CD14-positive monocyte (primary cell): Measurements from ENCODE around the gene DRAP1. TPM values are rescaled to one million over a fixed set of nuclear protein-coding genes. Genes with fewer than 3 reads are reported as not detected.

Experiments
- DNase-seq, 3 donors: peaks; one replicate each; pipeline ENCODE4 v3.0.0-alpha.2; 2011 to 2022
- H2AFZ ChIP-seq: 2 replicates; pipeline ENCODE4 v1.6.0; 2012; ENCODE audit warnings: mild to moderate bottlenecking, low read depth, low read length, inconsistent platforms; ENCODE audit not compliant: insufficient read depth, poor library complexity, severe bottlenecking
- H3K27ac ChIP-seq, 2 donors: 1 replicate in 1 of 2; 2 replicates in 1 of 2; pipeline ENCODE4 v1.5.1; 2012 to 2013; ENCODE audit warnings: low read length in 2 of 2, control low read depth in 1 of 2, inconsistent platforms in 1 of 2, low read depth in 1 of 2, mild to moderate bottlenecking in 1 of 2
- H3K27me3 ChIP-seq, 2 donors: one replicate each; pipeline versions ENCODE4 v1.6.0 to v1.6.1; 2011 to 2013; ENCODE audit warnings: low read length in 2 of 2; ENCODE audit not compliant: control insufficient read depth in 2 of 2, insufficient read depth in 2 of 2
- H3K36me3 ChIP-seq, 2 donors: replicated peaks in 1 of 2; 1 replicate in 1 of 2; 2 replicates in 1 of 2; pipeline versions ENCODE4 v1.5.1 to v1.6.1; 2012 to 2013; ENCODE audit warnings: low read length in 2 of 2, control low read depth in 1 of 2, inconsistent platforms in 1 of 2, mild to moderate bottlenecking in 1 of 2; ENCODE audit not compliant: insufficient read depth in 2 of 2, control insufficient read depth in 1 of 2
- H3K4me1 ChIP-seq, 2 donors: 1 replicate in 1 of 2; 2 replicates in 1 of 2; pipeline versions ENCODE4 v1.5.1 to v1.6.1; 2012 to 2013; ENCODE audit warnings: low read length in 2 of 2, control low read depth in 1 of 2, inconsistent platforms in 1 of 2, mild to moderate bottlenecking in 1 of 2, moderate library complexity in 1 of 2; ENCODE audit not compliant: insufficient read depth in 2 of 2, control insufficient read depth in 1 of 2
- H3K4me2 ChIP-seq: replicated peaks from 2 replicates; pipeline ENCODE3; 2012; ENCODE audit warnings: low read length, moderate library complexity, mild to moderate bottlenecking; ENCODE audit not compliant: poor library complexity, severe bottlenecking; ENCODE audit errors: extremely low read depth
- H3K4me3 ChIP-seq, 3 experiments: fragments of 200-600 bp in 1 of 3; sonication (generic) in 1 of 3; replicated peaks in 1 of 3; 1 replicate in 2 of 3; 2 replicates in 1 of 3; pipeline ENCODE4 v1.5.1; 2011 to 2013; ENCODE audit warnings: low read length in 3 of 3, mild to moderate bottlenecking in 3 of 3, control low read depth in 2 of 3, low read depth in 2 of 3, inconsistent platforms in 1 of 3, moderate library complexity in 1 of 3
- H3K79me2 ChIP-seq: 2 replicates; pipeline ENCODE4 v1.6.0; 2012; ENCODE audit warnings: mild to moderate bottlenecking, control low read depth, inconsistent platforms, low read length, moderate library complexity; ENCODE audit not compliant: insufficient read depth
- H3K9ac ChIP-seq: 2 replicates; pipeline ENCODE4 v1.6.0; 2017; ENCODE audit warnings: low read length, mild to moderate bottlenecking; ENCODE audit not compliant: insufficient read depth, poor library complexity, severe bottlenecking
- H3K9me3 ChIP-seq, 2 donors: replicated peaks in 1 of 2; 1 replicate in 1 of 2; 2 replicates in 1 of 2; pipeline versions ENCODE4 v1.5.1 to v1.6.1; 2012 to 2013; ENCODE audit warnings: low read length in 2 of 2, control low read depth in 1 of 2; ENCODE audit not compliant: control insufficient read depth in 1 of 2, insufficient read depth in 1 of 2
- H4K20me1 ChIP-seq: 2 replicates; pipeline ENCODE4 v1.6.0; 2012; ENCODE audit warnings: mild to moderate bottlenecking, low read length, control low read depth, moderate library complexity; ENCODE audit not compliant: insufficient read depth
- H3K27ac Mint-ChIP-seq, 7 donors: one replicate each; pipeline ENCODE4 v1.8.0; 2020; ENCODE audit warnings: mild to moderate bottlenecking in 7 of 7, mixed read lengths in 7 of 7, moderate library complexity in 6 of 7, inconsistent platforms in 2 of 7
- H3K27me3 Mint-ChIP-seq, 3 donors: one replicate each; pipeline ENCODE4 v1.8.0; 2021 to 2022; ENCODE audit warnings: low read depth in 3 of 3, mild to moderate bottlenecking in 3 of 3, mixed read lengths in 3 of 3, moderate library complexity in 3 of 3, inconsistent platforms in 1 of 3
- H3K36me3 Mint-ChIP-seq, 2 donors: one replicate each; pipeline ENCODE4 v1.8.0; 2020; ENCODE audit warnings: mixed read lengths in 2 of 2, inconsistent platforms in 1 of 2, mild to moderate bottlenecking in 1 of 2
- H3K4me1 Mint-ChIP-seq: one replicate; pipeline ENCODE4 v1.8.0; 2020; ENCODE audit warnings: mild to moderate bottlenecking, mixed read lengths
- H3K4me3 Mint-ChIP-seq, 2 donors: one replicate each; pipeline ENCODE4 v1.8.0; 2020; ENCODE audit warnings: mild to moderate bottlenecking in 2 of 2, mixed read lengths in 2 of 2, moderate library complexity in 1 of 2
- H3K9me3 Mint-ChIP-seq, 7 donors: one replicate each; pipeline ENCODE4 v1.8.0; 2020 to 2022; ENCODE audit warnings: mixed read lengths in 7 of 7, mild to moderate bottlenecking in 6 of 7, moderate library complexity in 6 of 7, inconsistent platforms in 2 of 7
- WGBS: methylation state at CpG from one replicate; pipeline ENCODE4 v1.1.5; 2013; ENCODE audit warnings: missing lambda C conversion rate; ENCODE audit not compliant: insufficient coverage; 5-methylcytosine and 5-hydroxymethylcytosine counted together
- intact Hi-C, 2 donors: fragments of 100-400 bp; cut with micrococcal nuclease; formaldehyde crosslinking; loops; one replicate each; pipeline versions ENCODE4 v1.15.0 to v1.15.1; 2023
- polyA plus RNA-seq, 3 donors: library from polyadenylated mRNA; depleted of rRNA in 1 of 3; unstranded in 2 of 3; stranded (reverse) in 1 of 3; fragments of 300-500 nt in 2 of 3; fragments of >200 nt in 1 of 3; fragmentation: Illumina TruSeq in 2 of 3; gene quantifications; 1 replicate in 2 of 3; 2 replicates in 1 of 3; pipeline ENCODE4 v1.2.3, GENCODE V29; 2012 to 2021
- TF ChIP-seq, protein P1 (sequence below): fragments of 200-600 bp; IDR thresholded peaks from one replicate; pipeline ENCODE4 v1.8.0; 2022; ENCODE audit warnings: antibody characterized with exemption, mild to moderate bottlenecking

DRAP1 gene
- polyA plus RNA-seq, 3 donors, result 68.3 to 97.2 (median 72.1) TPM

DNA sequence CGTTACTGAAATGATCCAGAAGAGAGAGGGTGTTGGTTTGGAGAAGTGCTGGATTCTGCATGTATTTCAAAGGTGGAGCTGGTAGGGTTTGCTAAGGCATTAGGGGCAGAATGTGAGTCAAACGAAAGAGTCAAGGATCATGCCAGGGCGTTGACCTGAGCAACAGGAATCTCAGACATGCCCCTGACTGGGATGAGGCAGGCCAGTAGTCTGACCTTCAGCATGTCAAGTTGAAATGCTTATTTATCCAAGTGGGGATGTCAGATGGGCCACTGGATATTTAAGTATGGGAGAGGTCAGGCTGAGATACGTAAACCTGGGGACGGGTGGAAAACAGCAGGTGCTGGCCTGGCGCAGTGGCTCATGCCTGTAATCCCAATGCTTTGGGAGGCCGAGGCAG lies 23.3 kb downstream of the DRAP1 start:
- no peak overlapping the region for H3K9ac ChIP-seq
- no peak overlapping the region for H3K4me3 ChIP-seq
- Mint-ChIP-seq H3K36me3 (no peaks in the 10 kb centered on the region), H3K27ac (peak overlapping the region in 5 of 7 donors; percentile 92 to 98 (median 96)), H3K27me3 (peaks cover 0 to 4% (median 2%) of the 10 kb centered on the region in 3 donors), H3K9me3 (peaks cover 0 to 4% (median 0%) of the 10 kb centered on the region in 7 donors), H3K4me3 (no peak overlapping the region), H3K4me1 (peaks cover 30% of the 10 kb centered on the region)
- H4K20me1 ChIP-seq, result no peaks in the 10 kb centered on the region
- no peak for DNase-seq
- TF ChIP-seq, protein P1, sequence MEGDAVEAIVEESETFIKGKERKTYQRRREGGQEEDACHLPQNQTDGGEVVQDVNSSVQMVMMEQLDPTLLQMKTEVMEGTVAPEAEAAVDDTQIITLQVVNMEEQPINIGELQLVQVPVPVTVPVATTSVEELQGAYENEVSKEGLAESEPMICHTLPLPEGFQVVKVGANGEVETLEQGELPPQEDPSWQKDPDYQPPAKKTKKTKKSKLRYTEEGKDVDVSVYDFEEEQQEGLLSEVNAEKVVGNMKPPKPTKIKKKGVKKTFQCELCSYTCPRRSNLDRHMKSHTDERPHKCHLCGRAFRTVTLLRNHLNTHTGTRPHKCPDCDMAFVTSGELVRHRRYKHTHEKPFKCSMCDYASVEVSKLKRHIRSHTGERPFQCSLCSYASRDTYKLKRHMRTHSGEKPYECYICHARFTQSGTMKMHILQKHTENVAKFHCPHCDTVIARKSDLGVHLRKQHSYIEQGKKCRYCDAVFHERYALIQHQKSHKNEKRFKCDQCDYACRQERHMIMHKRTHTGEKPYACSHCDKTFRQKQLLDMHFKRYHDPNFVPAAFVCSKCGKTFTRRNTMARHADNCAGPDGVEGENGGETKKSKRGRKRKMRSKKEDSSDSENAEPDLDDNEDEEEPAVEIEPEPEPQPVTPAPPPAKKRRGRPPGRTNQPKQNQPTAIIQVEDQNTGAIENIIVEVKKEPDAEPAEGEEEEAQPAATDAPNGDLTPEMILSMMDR, result no peak
- H3K27ac ChIP-seq, result peak overlapping the region in 1 of 2 donors; percentile 85
- intact Hi-C loops, result no loop called here
- no peaks in the 10 kb centered on the region for H3K27me3 ChIP-seq
- H3K9me3 ChIP-seq, result no peaks in the 10 kb centered on the region
- no peak overlapping the region for H3K4me2 ChIP-seq
- H2AFZ ChIP-seq, result no peak overlapping the region
- WGBS, result 98% methylated on average over 6 of the region's 7 CpGs
- no peaks in the 10 kb centered on the region for H3K79me2 ChIP-seq
- H3K4me1 ChIP-seq, result peaks cover 27 to 30% of the 10 kb centered on the region in 2 donors
- H3K36me3 ChIP-seq, result no peaks in the 10 kb centered on the region

DNA sequence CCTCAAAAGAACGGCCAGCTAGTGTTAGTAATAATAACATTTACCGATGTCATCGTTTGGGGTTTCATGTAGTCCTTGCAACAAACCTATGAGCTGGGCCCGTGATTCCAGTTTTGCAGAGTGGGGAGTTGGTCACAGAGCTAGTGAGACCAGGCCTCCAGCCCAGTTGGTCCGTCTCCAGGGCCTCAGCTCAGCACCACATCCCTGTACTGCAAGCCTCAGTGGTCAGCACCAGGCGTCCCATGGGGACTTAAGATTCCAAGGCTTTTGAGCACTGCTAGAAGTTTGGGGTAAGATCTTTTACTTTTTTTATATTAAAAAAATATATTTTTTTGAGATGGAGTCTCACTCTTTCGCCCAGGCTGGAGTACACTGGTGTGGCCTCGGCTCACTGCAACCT lies 25.0 kb downstream of the DRAP1 start:
- TF ChIP-seq, protein P1, result no peak
- Mint-ChIP-seq H3K4me3 (no peak overlapping the region), H3K4me1 (peaks cover 28% of the 10 kb centered on the region), H3K9me3 (peaks cover 0 to 4% (median 0%) of the 10 kb centered on the region in 7 donors), H3K27me3 (peaks cover 6 to 8% (median 6%) of the 10 kb centered on the region in 3 donors), H3K36me3 (no peaks in the 10 kb centered on the region), H3K27ac (no peak overlapping the region)
- no peak for DNase-seq
- no peak overlapping the region for H2AFZ ChIP-seq
- no peak overlapping the region for H3K4me3 ChIP-seq
- H3K4me2 ChIP-seq, result no peak overlapping the region
- peaks cover 27 to 30% of the 10 kb centered on the region in 2 donors for H3K4me1 ChIP-seq
- WGBS, result no CpG with 5 or more reads among the region's 8 CpGs
- no peaks in the 10 kb centered on the region for H3K79me2 ChIP-seq
- intact Hi-C loops, result no loop called here
- no peak overlapping the region for H3K27ac ChIP-seq
- no peaks in the 10 kb centered on the region for H3K27me3 ChIP-seq
- no peaks in the 10 kb centered on the region for H4K20me1 ChIP-seq
- H3K9ac ChIP-seq, result no peak overlapping the region
- no peaks in the 10 kb centered on the region for H3K36me3 ChIP-seq
- no peaks in the 10 kb centered on the region for H3K9me3 ChIP-seq
